GM23338 (cell line): Measurements from ENCODE around the gene FOXP1. TPM values are rescaled to one million over a fixed set of nuclear protein-coding genes. Genes with fewer than 3 reads are reported as not detected.

Experiments
- ATAC-seq: fragments of 200-7000 bp; cut with Tn5 transposase; 3 replicates; pipeline ENCODE4 v1.9.1; 2020
- DNase-seq: peaks from one replicate; pipeline ENCODE4 v3.0.0-alpha.2; 2015; ENCODE audit warnings: low spot score
- H2AFZ ChIP-seq: fragments of 200-600 bp; sonication (generic); 2 replicates; pipeline ENCODE4 v1.8.0; 2016; ENCODE audit warnings: antibody characterized with exemption, mild to moderate bottlenecking, moderate library complexity
- H3F3A ChIP-seq: fragments of 200-600 bp; sonication (generic); replicated peaks from 2 replicates; pipeline ENCODE4 v1.8.0; 2017; ENCODE audit warnings: antibody characterized with exemption, mixed run types, low read depth
- H3K27ac ChIP-seq: fragments of 200-600 bp; sonication (generic); 2 replicates; pipeline ENCODE4 v1.6.1; 2016; ENCODE audit warnings: low read depth
- H3K27me3 ChIP-seq: fragments of 200-600 bp; sonication (generic); 2 replicates; pipeline ENCODE4 v1.8.0; 2016; ENCODE audit warnings: mild to moderate bottlenecking, mixed run types, moderate library complexity; ENCODE audit not compliant: insufficient read depth
- H3K36me3 ChIP-seq: fragments of 200-600 bp; sonication (generic); 2 replicates; pipeline ENCODE4 v1.8.0; 2016; ENCODE audit warnings: mild to moderate bottlenecking; ENCODE audit not compliant: insufficient read depth
- H3K4me1 ChIP-seq: fragments of 200-600 bp; sonication (generic); 2 replicates; pipeline ENCODE4 v1.8.0; 2016; ENCODE audit warnings: mild to moderate bottlenecking, moderate library complexity; ENCODE audit not compliant: insufficient read depth
- H3K4me2 ChIP-seq: fragments of 200-600 bp; sonication (generic); 2 replicates; pipeline ENCODE4 v1.7.1; 2017; ENCODE audit warnings: mixed run types
- H3K4me3 ChIP-seq: fragments of 200-600 bp; sonication (generic); 2 replicates; pipeline ENCODE4 v1.6.1; 2016; ENCODE audit warnings: mixed run types
- H3K79me2 ChIP-seq: fragments of 200-600 bp; sonication (generic); replicated peaks from 2 replicates; pipeline ENCODE4 v1.8.0; 2017; ENCODE audit warnings: mild to moderate bottlenecking; ENCODE audit not compliant: insufficient read depth
- H3K9me2 ChIP-seq: fragments of 200-600 bp; sonication (generic); 2 replicates; pipeline ENCODE4 v1.8.0; 2017; ENCODE audit not compliant: insufficient read depth
- H4K20me1 ChIP-seq: fragments of 200-600 bp; sonication (generic); replicated peaks from 2 replicates; pipeline ENCODE4 v1.8.0; 2017; ENCODE audit warnings: mild to moderate bottlenecking; ENCODE audit not compliant: insufficient read depth
- H3K27ac Mint-ChIP-seq: 2 replicates; pipeline ENCODE4 v1.8.0; 2020; ENCODE audit warnings: inconsistent platforms, mild to moderate bottlenecking, moderate library complexity, mixed read lengths
- H3K27me3 Mint-ChIP-seq: 3 replicates; pipeline ENCODE4 v1.8.0; 2022; ENCODE audit warnings: low read depth, mild to moderate bottlenecking, moderate library complexity, mixed read lengths, inconsistent platforms; ENCODE audit not compliant: insufficient read depth, poor library complexity
- H3K36me3 Mint-ChIP-seq: 3 replicates; pipeline ENCODE4 v1.8.0; 2021; ENCODE audit warnings: low read depth, mild to moderate bottlenecking, inconsistent platforms, moderate library complexity, mixed read lengths
- H3K4me1 Mint-ChIP-seq: 3 replicates; pipeline ENCODE4 v1.8.0; 2020; ENCODE audit warnings: mild to moderate bottlenecking, inconsistent platforms, mixed read lengths
- H3K4me3 Mint-ChIP-seq: 3 replicates; pipeline ENCODE4 v1.8.0; 2021; ENCODE audit warnings: moderate library complexity, mild to moderate bottlenecking, inconsistent platforms, mixed read lengths
- H3K9me3 Mint-ChIP-seq: 3 replicates; pipeline ENCODE4 v1.8.0; 2020; ENCODE audit warnings: moderate library complexity, mild to moderate bottlenecking, inconsistent platforms, mixed read lengths
- CREB1 ChIP-seq: fragments of 250-450 bp; sonication (Bioruptor Pico); IDR thresholded peaks from 2 replicates; pipeline ENCODE4 v1.5.0; 2020; ENCODE audit warnings: low read depth, mild to moderate bottlenecking, moderate library complexity
- CTCF ChIP-seq, 2 experiments: fragments of 200-600 bp in 1 of 2; sonication (generic) in 1 of 2; conservative IDR thresholded peaks; 2 replicates each; pipeline versions ENCODE4 v1.5.1 to v1.6.1; 2016 to 2017; ENCODE audit warnings: antibody characterized with exemption in 2 of 2, low read depth in 2 of 2, mild to moderate bottlenecking in 2 of 2, moderate library complexity in 1 of 2
- ETS1 ChIP-seq: IDR thresholded peaks from 2 replicates; pipeline ENCODE4 v1.6.1; 2016; ENCODE audit warnings: antibody characterized with exemption
- EZH2 ChIP-seq: fragments of 200-600 bp; sonication (generic); IDR thresholded peaks from one replicate; pipeline ENCODE4 v1.8.0; 2017; ENCODE audit warnings: antibody characterized with exemption, mild to moderate bottlenecking, low read depth; ENCODE audit not compliant: unreplicated experiment
- JUNB ChIP-seq: IDR thresholded peaks from one replicate; pipeline ENCODE4 v1.6.1; 2016; ENCODE audit warnings: antibody characterized with exemption; ENCODE audit not compliant: unreplicated experiment
- POLR2AphosphoS5 ChIP-seq: IDR thresholded peaks from 2 replicates; pipeline ENCODE4 v1.6.1; 2016; ENCODE audit warnings: antibody characterized with exemption, low read depth
- REST ChIP-seq: IDR thresholded peaks from one replicate; pipeline ENCODE4 v1.6.1; 2018; ENCODE audit warnings: antibody characterized with exemption; ENCODE audit not compliant: unreplicated experiment
- STAT1 ChIP-seq: IDR thresholded peaks from one replicate; pipeline ENCODE4 v1.6.1; 2016; ENCODE audit warnings: antibody characterized with exemption; ENCODE audit not compliant: unreplicated experiment
- ZNF114 ChIP-seq: fragments of 250-450 bp; sonication (Bioruptor Pico); IDR thresholded peaks from 2 replicates; pipeline ENCODE4 v1.5.0; 2020; ENCODE audit warnings: mild to moderate bottlenecking, moderate library complexity
- ZNF462 ChIP-seq: fragments of 250-450 bp; sonication (Bioruptor Pico); IDR thresholded peaks from 2 replicates; pipeline ENCODE4 v1.5.0; 2020; ENCODE audit warnings: mild to moderate bottlenecking, moderate library complexity
- polyA plus RNA-seq: library from polyadenylated mRNA; unstranded; fragments of >200 nt; fragmentation: Nextera tagmentation; extraction: Ambion mirVana; gene quantifications from 2 replicates; pipeline ENCODE4 v1.2.1, GENCODE V29; 2016
- total RNA-seq: library from RNA; depleted of rRNA; stranded (reverse); fragments of >200 nt; shearing (Covaris generic); gene quantifications from 2 replicates; pipeline ENCODE4 v1.2.3, GENCODE V29; 2014

FOXP1 gene
- total and polyA plus RNA-seq, 2 experiments from 2014 or later: 32.9 to 35.5 TPM

- no peak for ATAC-seq
- TF ChIP-seq ZNF462 (CRISPR knock-in tag): no peak
- TF ChIP-seq ETS1: no peak
- TF ChIP-seq JUNB: no peak
- no peak for TF ChIP-seq REST
- TF ChIP-seq ZNF114 (CRISPR knock-in tag): no peak
- no peak for TF ChIP-seq EZH2
- no peak for TF ChIP-seq STAT1
- no peak for TF ChIP-seq POLR2AphosphoS5
- no peak for TF ChIP-seq CTCF (conservative IDR thresholded peaks at IDR 0.05; ENCODE audit: low read depth in 2 of 2)
- no peak for TF ChIP-seq CREB1 (CRISPR knock-in tag)
- no peaks in the 10 kb centered on the region for H3K79me2 ChIP-seq
Measured at GRCh38 chr3:71315431-71315830, 268.1 kb downstream of the FOXP1 start.

More at GRCh38 chr3:71315431-71315830, 268.1 kb downstream of the FOXP1 start:
- no peak overlapping the region for H3K27ac Mint-ChIP-seq
- no peaks in the 10 kb centered on the region for H4K20me1 ChIP-seq
- no peaks in the 10 kb centered on the region for H3K9me2 ChIP-seq
- no peak overlapping the region for H3K4me2 ChIP-seq
- no peak overlapping the region for H3K4me3 ChIP-seq
- H3F3A ChIP-seq: no peaks in the 10 kb centered on the region
- H2AFZ ChIP-seq: no peak overlapping the region
- H3K4me3 Mint-ChIP-seq: no peak overlapping the region
- no peak overlapping the region for H3K27ac ChIP-seq
- peaks cover 5% of the 10 kb centered on the region for H3K27me3 Mint-ChIP-seq
- DNase-seq: no peak
- H3K9me3 Mint-ChIP-seq: no peaks in the 10 kb centered on the region; the same call in 2 of the 3 replicates
- peaks cover 11% of the 10 kb centered on the region for H3K4me1 Mint-ChIP-seq
- H3K27me3 ChIP-seq: no peaks in the 10 kb centered on the region
- H3K4me1 ChIP-seq: peaks cover 5% of the 10 kb centered on the region; the same call in 1 of the 2 replicates
- H3K36me3 Mint-ChIP-seq: no peaks in the 10 kb centered on the region
- no peaks in the 10 kb centered on the region for H3K36me3 ChIP-seq
